H1 (cell line): ENCODE measurements around the gene CHRNG. TPM values are rescaled to one million over a fixed set of nuclear protein-coding genes. Genes with fewer than 3 reads are reported as not detected.

Experiments
- CTCF ChIA-PET: fragments of 300-600 bp; sonication (Branson Sonifier 250); formaldehyde crosslinking; loops from one replicate; lab custom pipeline; 2021; ENCODE audit not compliant: partially characterized antibody; lab: Charles Lee
- POLR2A ChIA-PET: fragments of 300-600 bp; sonication (Branson Sonifier 250); formaldehyde crosslinking; loops from one replicate; lab custom pipeline; 2021; ENCODE audit warnings: inconsistent platforms; ENCODE audit not compliant: partially characterized antibody; lab: Charles Lee
- DNase-seq, 2 experiments: peaks; one replicate each; pipeline versions ENCODE4 v3.0.0 to v3.0.0-alpha.2; 2010 to 2022; ENCODE audit warnings: low spot score in 2 of 2, low read depth in 1 of 2, mixed read lengths in 1 of 2
- FAIRE-seq: peaks from 2 replicates; lab custom pipeline; 2011; peaks lifted over from hg19 to GRCh38; lab: Jason Lieb, UNC
- H2AFZ ChIP-seq: 2 replicates; pipeline ENCODE4 v1.8.1; 2012; ENCODE audit warnings: low read length, inconsistent platforms
- H2AK5ac ChIP-seq: 2 replicates; pipeline ENCODE4 v1.6.1; 2013; ENCODE audit warnings: low read depth, low read length
- H2BK120ac ChIP-seq: replicated peaks from 2 replicates; pipeline ENCODE3; 2013; ENCODE audit warnings: low read depth, low read length, inconsistent platforms
- H2BK12ac ChIP-seq: 2 replicates; pipeline ENCODE4 v1.6.1; 2013; ENCODE audit warnings: low read depth, low read length
- H2BK15ac ChIP-seq: 2 replicates; pipeline ENCODE4 v1.6.1; 2013; ENCODE audit warnings: low read length
- H2BK20ac ChIP-seq: 2 replicates; pipeline ENCODE4 v1.6.1; 2013; ENCODE audit warnings: low read length
- H2BK5ac ChIP-seq: 2 replicates; pipeline ENCODE4 v1.6.1; 2013; ENCODE audit warnings: low read depth, low read length
- H3K14ac ChIP-seq: 2 replicates; pipeline ENCODE4 v1.6.1; 2013; ENCODE audit warnings: inconsistent platforms; ENCODE audit not compliant: insufficient read length
- H3K18ac ChIP-seq: 2 replicates; pipeline ENCODE4 v1.6.1; 2013; ENCODE audit warnings: low read length; ENCODE audit errors: extremely low read depth
- H3K23ac ChIP-seq: 2 replicates; pipeline ENCODE4 v1.6.1; 2013; ENCODE audit warnings: inconsistent platforms; ENCODE audit not compliant: insufficient read length
- H3K23me2 ChIP-seq: 2 replicates; pipeline ENCODE4 v1.6.1; 2013; ENCODE audit warnings: low read depth, low read length
- H3K27ac ChIP-seq: 2 replicates; pipeline ENCODE4 v1.6.1; 2011; ENCODE audit warnings: low read depth, low read length, inconsistent platforms
- H3K27me3 ChIP-seq, 4 experiments: replicated peaks in 1 of 4; 1 replicate in 1 of 4; 2 replicates in 3 of 4; pipeline versions ENCODE4 v1.6.1 to v1.8.1; 2011 to 2013; ENCODE audit warnings: low read length in 3 of 4, mild to moderate bottlenecking in 3 of 4, inconsistent platforms in 2 of 4, mixed read lengths in 2 of 4, moderate library complexity in 1 of 4; ENCODE audit not compliant: control insufficient read depth in 3 of 4, insufficient read depth in 3 of 4; ENCODE audit errors: extremely low read depth in 1 of 4
- H3K36me3 ChIP-seq, 4 experiments: 2 replicates each; pipeline versions ENCODE4 v1.6.1 to v1.8.1; 2011 to 2013; ENCODE audit warnings: mild to moderate bottlenecking in 4 of 4, low read length in 3 of 4, moderate library complexity in 2 of 4, control low read depth in 1 of 4, inconsistent platforms in 1 of 4; ENCODE audit not compliant: insufficient read depth in 4 of 4, control insufficient read depth in 2 of 4
- H3K4ac ChIP-seq: replicated peaks from 2 replicates; pipeline ENCODE3; 2013; ENCODE audit warnings: low read length, low read depth, mixed read lengths, inconsistent platforms; ENCODE audit not compliant: insufficient read length
- H3K4me1 ChIP-seq, 4 experiments: replicated peaks in 1 of 4; 1 replicate in 1 of 4; 2 replicates in 3 of 4; pipeline versions ENCODE4 v1.6.1 to v1.8.1; 2011 to 2013; ENCODE audit warnings: low read length in 3 of 4, inconsistent platforms in 2 of 4, mixed read lengths in 1 of 4; ENCODE audit not compliant: insufficient read depth in 4 of 4, control insufficient read depth in 3 of 4
- H3K4me2 ChIP-seq, 2 experiments: 2 replicates each; pipeline versions ENCODE4 v1.6.1 to v1.8.1; 2011 to 2013; ENCODE audit warnings: low read depth in 2 of 2, low read length in 2 of 2, control low read depth in 1 of 2, inconsistent platforms in 1 of 2, mild to moderate bottlenecking in 1 of 2; ENCODE audit not compliant: insufficient read depth in 1 of 2
- H3K4me3 ChIP-seq, 4 experiments: fragments of 200-600, 300-600 bp in 1 of 4; sonication (generic), shearing (Covaris generic), sonication (Bioruptor Twin) in 1 of 4; 2 replicates each; pipeline versions ENCODE4 v1.5.1 to v1.8.1; 2011 to 2016; ENCODE audit warnings: low read length in 4 of 4, low read depth in 3 of 4, control low read depth in 2 of 4, inconsistent platforms in 2 of 4, mild to moderate bottlenecking in 2 of 4, mixed read lengths in 1 of 4, moderate library complexity in 1 of 4; ENCODE audit not compliant: insufficient read depth in 2 of 4; ENCODE audit errors: extremely low read depth in 1 of 4
- H3K56ac ChIP-seq: replicated peaks from 2 replicates; pipeline ENCODE3; 2013; ENCODE audit warnings: low read depth, mild to moderate bottlenecking, mixed read lengths, low read length, inconsistent platforms; ENCODE audit not compliant: insufficient read length
- H3K79me1 ChIP-seq: 2 replicates; pipeline ENCODE4 v1.6.1; 2013; ENCODE audit warnings: low read depth, low read length, control low read depth
- H3K79me2 ChIP-seq, 2 experiments: 2 replicates each; pipeline versions ENCODE4 v1.6.1 to v1.8.1; 2012 to 2013; ENCODE audit warnings: low read length in 2 of 2, mild to moderate bottlenecking in 2 of 2, inconsistent platforms in 1 of 2; ENCODE audit not compliant: insufficient read depth in 2 of 2, control insufficient read depth in 1 of 2
- H3K9ac ChIP-seq, 4 experiments: replicated peaks in 1 of 4; 1 replicate in 1 of 4; 2 replicates in 3 of 4; pipeline versions ENCODE4 v1.6.1 to v1.8.1; 2011 to 2013; ENCODE audit warnings: low read depth in 3 of 4, low read length in 3 of 4, control low read depth in 2 of 4, mild to moderate bottlenecking in 2 of 4, moderate library complexity in 2 of 4, inconsistent platforms in 1 of 4; ENCODE audit errors: extremely low read depth in 1 of 4
- H3K9me3 ChIP-seq, 2 experiments: 2 replicates each; pipeline versions ENCODE4 v1.6.1 to v1.8.1; 2012 to 2013; ENCODE audit warnings: mild to moderate bottlenecking in 2 of 2, moderate library complexity in 2 of 2, control low read depth in 1 of 2, inconsistent platforms in 1 of 2, low read depth in 1 of 2, low read length in 1 of 2, mixed read lengths in 1 of 2; ENCODE audit not compliant: insufficient read depth in 2 of 2
- H4K20me1 ChIP-seq, 2 experiments: replicated peaks in 1 of 2; 2 replicates each; pipeline versions ENCODE3 to v1.8.1; 2011 to 2013; ENCODE audit warnings: inconsistent platforms in 2 of 2, low read length in 2 of 2, mild to moderate bottlenecking in 1 of 2; ENCODE audit not compliant: insufficient read depth in 2 of 2, control insufficient read depth in 1 of 2
- H4K5ac ChIP-seq: 2 replicates; pipeline ENCODE4 v1.6.1; 2013; ENCODE audit warnings: low read length, low read depth, mixed read lengths, inconsistent platforms; ENCODE audit not compliant: insufficient read length
- H4K8ac ChIP-seq: 2 replicates; pipeline ENCODE4 v1.8.0; 2013; ENCODE audit warnings: mild to moderate bottlenecking, moderate library complexity, low read length, inconsistent platforms; ENCODE audit not compliant: insufficient read depth; ENCODE audit errors: extremely low read depth
- H4K91ac ChIP-seq: replicated peaks from 2 replicates; pipeline ENCODE3; 2013; ENCODE audit warnings: low read length, mixed read lengths, inconsistent platforms; ENCODE audit not compliant: insufficient read length
- ATF2 ChIP-seq: IDR thresholded peaks from 2 replicates; pipeline ENCODE4 v1.6.1; 2012; ENCODE audit warnings: low read length, inconsistent platforms
- ATF3 ChIP-seq: IDR thresholded peaks from 2 replicates; pipeline ENCODE4 v1.6.1; 2011; ENCODE audit warnings: low read depth, mild to moderate bottlenecking, low read length; ENCODE audit not compliant: insufficient read depth
- CREB1 ChIP-seq: IDR thresholded peaks from 2 replicates; pipeline ENCODE4 v1.6.1; 2012; ENCODE audit warnings: inconsistent platforms
- KDM1A ChIP-seq: fragments of 200-600, 300-600 bp; sonication (generic); IDR thresholded peaks from 2 replicates; pipeline ENCODE4 v1.7.1; 2016; ENCODE audit warnings: mild to moderate bottlenecking, low read length, borderline replicate concordance
- POLR2A ChIP-seq, 2 experiments: IDR thresholded peaks; 1 replicate in 1 of 2; 2 replicates in 1 of 2; pipeline ENCODE4 v1.6.1; 2011; ENCODE audit warnings: low read depth in 2 of 2, low read length in 2 of 2, mild to moderate bottlenecking in 2 of 2; ENCODE audit errors: control extremely low read depth in 1 of 2
- POU5F1 ChIP-seq: IDR thresholded peaks from 2 replicates; pipeline ENCODE4 v1.6.1; 2011; ENCODE audit warnings: low read depth, mild to moderate bottlenecking, low read length, moderate library complexity
- RXRA ChIP-seq: IDR thresholded peaks from 2 replicates; pipeline ENCODE4 v1.6.1; 2011; ENCODE audit warnings: low read depth, mild to moderate bottlenecking, low read length, moderate library complexity; ENCODE audit not compliant: insufficient read depth
- SIRT6 ChIP-seq: IDR thresholded peaks from one replicate; pipeline ENCODE4 v1.7.1; 2012; ENCODE audit warnings: low read length, inconsistent platforms
- SIX5 ChIP-seq: IDR thresholded peaks from 2 replicates; pipeline ENCODE4 v1.6.1; 2011; ENCODE audit warnings: mild to moderate bottlenecking, low read depth, low read length
- SUZ12 ChIP-seq: fragments of 200-600 bp; sonication (generic); IDR thresholded peaks from 2 replicates; pipeline ENCODE4 v1.6.1; 2012; ENCODE audit warnings: mild to moderate bottlenecking, inconsistent platforms, low read length, moderate library complexity, mixed read lengths
- TAF1 ChIP-seq: IDR thresholded peaks from 2 replicates; pipeline ENCODE4 v1.6.1; 2011; ENCODE audit warnings: mild to moderate bottlenecking, low read depth, low read length
- TCF12 ChIP-seq: IDR thresholded peaks from 2 replicates; pipeline ENCODE4 v1.6.1; 2011; ENCODE audit warnings: low read depth, mild to moderate bottlenecking, low read length
- WGBS, 2 experiments: shearing (Covaris generic) in 1 of 2; methylation state at CpG; one replicate each; pipeline versions ENCODE4 v1.1.6 to v1.1.7; 2013 to 2015; ENCODE audit warnings: low lambda C conversion rate in 2 of 2, mixed read lengths in 2 of 2, inconsistent platforms in 1 of 2, low coverage in 1 of 2, missing lambda C conversion rate in 1 of 2; ENCODE audit not compliant: insufficient replicate concordance in 2 of 2, insufficient coverage in 1 of 2, insufficient read length in 1 of 2; ENCODE audit errors: extremely low coverage in 1 of 2, missing lambda C conversion rate in 1 of 2; 5-methylcytosine and 5-hydroxymethylcytosine counted together
- polyA plus RNA-seq, 7 experiments: library from polyadenylated mRNA; depleted of rRNA in 3 of 7; stranded (reverse) in 5 of 7; unstranded in 2 of 7; fragments of >200 nt in 5 of 7; fragments of 200-250 nt in 2 of 7; gene quantifications; 1 replicate in 5 of 7; 2 replicates in 1 of 7; 4 replicates in 1 of 7; pipeline versions ENCODE4 v1.2.1 to v1.2.3, GENCODE V29; 2011 to 2013; ENCODE audit warnings: missing spikeins in 2 of 7, mixed read lengths in 2 of 7
- total RNA-seq: library from RNA; stranded (reverse); fragmentation: NEBNext Ultra II Directional; extraction: Animal tissue kit (Norgen Biotek cat#: 25700); gene quantifications from 2 replicates; pipeline ENCODE4 v1.2.1, GENCODE V29; 2021

The CHRNG gene
- total and polyA plus RNA-seq, 2 of the 8 experiments (the other 6 are each of a cell fraction or from before 2014, with no cell fraction given), result 0.05 TPM; not detected in 1

- WGBS, 2 experiments, result 95% methylated on average over 8 of the region's 8 CpGs; no CpG with 5 or more reads in 1 of the 2 experiments
- H3K27me3 ChIP-seq, result no peaks in the 10 kb centered on the region
- no peak overlapping the region for H2AFZ ChIP-seq
- H3K14ac ChIP-seq, result no peak overlapping the region
- no peak overlapping the region for H2BK20ac ChIP-seq
- H2BK120ac ChIP-seq, result no peak overlapping the region
- H2BK15ac ChIP-seq, result no peak overlapping the region
- no peaks in the 10 kb centered on the region for H3K9me3 ChIP-seq
- no peak overlapping the region; the same call in 1 of the 2 replicates for H4K8ac ChIP-seq
- H3K4me2 ChIP-seq, result no peak overlapping the region
- ChIA-PET POLR2A (no interaction called here), CTCF (interaction anchor here (0.8 kb wide), 1 partner anchor 27 kb away, joined by 3 read pairs; no protein-coding TSS in a partner anchor)
- H3K36me3 ChIP-seq, result peaks cover 6 to 35% (median 23%) of the 10 kb centered on the region in 4 experiments; a peak in 7 of 8 replicates
- no peak overlapping the region for H3K4me3 ChIP-seq
- peaks cover 0 to 4% of the 10 kb centered on the region in 2 experiments for H4K20me1 ChIP-seq
- H2BK5ac ChIP-seq, result no peak overlapping the region
- H4K91ac ChIP-seq, result no peak overlapping the region
- no peak overlapping the region for H4K5ac ChIP-seq
- DNase-seq (no peak), FAIRE-seq (no peak)
- H3K79me1 ChIP-seq, result no peaks in the 10 kb centered on the region; the same call in 1 of the 2 replicates
- no peaks in the 10 kb centered on the region for H3K23me2 ChIP-seq
- H3K9ac ChIP-seq, result no peak overlapping the region
- H2AK5ac ChIP-seq, result no peak overlapping the region
- no peak overlapping the region for H3K23ac ChIP-seq
- no peaks in the 10 kb centered on the region for H3K79me2 ChIP-seq
- H3K56ac ChIP-seq, result no peak overlapping the region
- no peak overlapping the region for H3K4ac ChIP-seq
- H3K4me1 ChIP-seq, result no peaks in the 10 kb centered on the region
- H2BK12ac ChIP-seq, result no peak overlapping the region
- H3K18ac ChIP-seq, result no peak overlapping the region
- no peak overlapping the region for H3K27ac ChIP-seq
- no peak for TF ChIP-seq ATF2
- no peak for TF ChIP-seq TAF1
- TF ChIP-seq RXRA, result no peak
- TF ChIP-seq ATF3, result no peak
- no peak for TF ChIP-seq SIRT6
- TF ChIP-seq SIX5, result no peak
- no peak for TF ChIP-seq SUZ12
- TF ChIP-seq TCF12, result no peak
- TF ChIP-seq POLR2A (IDR thresholded peaks at IDR 0.05; ENCODE audit: control extremely low read depth in 1 of 2, low read depth in 2 of 2, low read length in 2 of 2), result no peak
- no peak for TF ChIP-seq CREB1
- TF ChIP-seq KDM1A, result no peak
- TF ChIP-seq POU5F1, result no peak
These were observed 34.4 kb downstream of the CHRNG start for GRCh38 chr2:232573771-232574435.
